Uterus (tissue), 2 donors: ENCODE data around the gene EXOC1.

Experiments used
- CTCF ChIP-seq, 4 experiments: fragments of 200-600 bp in 2 of 4; fragments of 450-650 bp in 2 of 4; sonication (generic) in 2 of 4; IDR thresholded peaks; one replicate each; pipeline ENCODE4 v1.5.1; 2016 to 2019; ENCODE audit warnings: antibody characterized with exemption in 4 of 4, mild to moderate bottlenecking in 2 of 4, moderate library complexity in 1 of 4
- POLR2A ChIP-seq, 2 donors: fragments of 450-650 bp; IDR thresholded peaks; one replicate each; pipeline ENCODE4 v1.6.1; 2016; ENCODE audit warnings: antibody characterized with exemption in 2 of 2, mild to moderate bottlenecking in 1 of 2, moderate library complexity in 1 of 2

DNA sequence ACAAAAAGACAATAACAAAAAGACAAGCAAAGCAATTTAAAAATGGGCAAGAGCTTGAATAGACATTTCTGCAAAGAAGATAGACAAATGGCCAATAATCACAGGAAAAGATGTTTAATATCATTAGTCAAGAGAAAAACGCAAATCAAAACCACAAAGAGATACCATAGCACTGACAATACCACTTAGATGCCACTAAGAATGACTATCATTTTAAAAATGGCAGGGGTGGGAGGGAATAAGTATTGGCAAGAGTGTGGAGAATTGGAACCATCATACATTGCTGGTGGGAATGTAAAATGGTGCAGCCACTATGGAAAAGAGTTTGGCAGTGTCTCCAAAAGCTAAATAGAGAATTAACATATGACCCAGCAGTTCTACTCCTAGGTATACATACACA lies 15.1 kb upstream of the EXOC1 start:
- TF ChIP-seq CTCF (IDR thresholded peaks at IDR 0.05) (no peak), POLR2A (IDR thresholded peaks at IDR 0.05) (no peak)
